ENCODE measurements around the gene TRUB2.

TRUB2 gene

GRCh38 chr9:128265348-128265847 lies 56.8 kb downstream of the TRUB2 start:
- no peak for DNase-seq

- no peak for DNase-seq
Measured at GRCh38 chr9:128262687-128263086, 59.6 kb downstream of the TRUB2 start.

GRCh38 chr9:128260340-128260739 lies 61.9 kb downstream of the TRUB2 start:
- DNase-seq: no peak

- DNase-seq: no peak
Measured at GRCh38 chr9:128259156-128259555, 63.1 kb downstream of the TRUB2 start.

- DNase-seq: no peak
Measured at GRCh38 chr9:128258326-128258725, 63.9 kb downstream of the TRUB2 start.

GRCh38 chr9:128257907-128258306 lies 64.3 kb downstream of the TRUB2 start:
- DNase-seq: no peak

GRCh38 chr9:128257086-128257825 lies 65.0 kb downstream of the TRUB2 start:
- DNase-seq: no peak

Data from NCI-H187 treated with DMSO at 0.1 percent for 48 hours (cell line).